GM18508 (cell line): ENCODE data around the gene ROBO3.

Source experiments
- ATAC-seq: cut with Tn5 transposase; IDR thresholded peaks from one replicate; pipeline ENCODE4 v1.9.1; 2021; ENCODE audit warnings: moderate number of reproducible peaks; ENCODE audit not compliant: insufficient read depth, unreplicated experiment

Gene ROBO3

DNA sequence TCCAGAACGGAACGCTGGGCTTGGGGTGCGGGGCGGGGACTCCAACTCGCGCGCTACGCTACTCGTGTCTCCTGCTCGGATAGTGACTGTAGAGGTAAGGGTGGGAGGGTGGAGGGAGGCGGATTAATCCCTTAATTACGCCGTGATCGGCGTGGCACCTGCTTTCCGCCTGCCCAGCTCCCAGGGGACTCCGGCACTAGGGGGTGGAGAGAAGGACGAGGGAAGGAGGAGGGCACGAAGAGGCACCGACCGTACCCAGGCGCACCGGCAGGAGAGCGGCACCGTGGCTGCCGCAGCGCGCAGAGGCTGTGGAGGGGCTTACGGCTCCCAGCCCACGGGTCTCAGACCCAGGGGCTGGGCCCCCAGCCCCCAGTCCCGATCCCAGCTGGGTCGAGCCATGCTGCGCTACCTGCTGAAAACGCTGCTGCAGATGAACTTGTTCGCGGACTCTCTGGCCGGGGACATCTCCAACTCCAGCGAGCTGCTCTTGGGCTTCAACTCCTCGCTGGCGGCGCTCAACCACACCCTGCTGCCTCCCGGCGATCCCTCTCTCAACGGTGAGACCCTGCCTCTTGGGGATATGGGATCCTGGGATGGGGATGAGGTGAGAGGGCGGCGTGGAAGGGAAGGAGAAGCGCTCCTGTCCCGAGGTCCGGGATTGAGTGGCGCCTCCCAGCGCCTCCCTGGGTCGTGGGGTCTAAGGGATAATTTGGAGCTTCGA lies at the start of gene ROBO3:
Gene ROBO3, plus strand, starts transcription at position 252 of the 721 bp plus-strand sequence. Its CDS starts 146 bp downstream, at position 398.
- ATAC-seq, result no peak

- no peak for ATAC-seq
These were observed 48.2 kb upstream of the ROBO3 start for GRCh38 chr11:124817036-124817435.

DNA sequence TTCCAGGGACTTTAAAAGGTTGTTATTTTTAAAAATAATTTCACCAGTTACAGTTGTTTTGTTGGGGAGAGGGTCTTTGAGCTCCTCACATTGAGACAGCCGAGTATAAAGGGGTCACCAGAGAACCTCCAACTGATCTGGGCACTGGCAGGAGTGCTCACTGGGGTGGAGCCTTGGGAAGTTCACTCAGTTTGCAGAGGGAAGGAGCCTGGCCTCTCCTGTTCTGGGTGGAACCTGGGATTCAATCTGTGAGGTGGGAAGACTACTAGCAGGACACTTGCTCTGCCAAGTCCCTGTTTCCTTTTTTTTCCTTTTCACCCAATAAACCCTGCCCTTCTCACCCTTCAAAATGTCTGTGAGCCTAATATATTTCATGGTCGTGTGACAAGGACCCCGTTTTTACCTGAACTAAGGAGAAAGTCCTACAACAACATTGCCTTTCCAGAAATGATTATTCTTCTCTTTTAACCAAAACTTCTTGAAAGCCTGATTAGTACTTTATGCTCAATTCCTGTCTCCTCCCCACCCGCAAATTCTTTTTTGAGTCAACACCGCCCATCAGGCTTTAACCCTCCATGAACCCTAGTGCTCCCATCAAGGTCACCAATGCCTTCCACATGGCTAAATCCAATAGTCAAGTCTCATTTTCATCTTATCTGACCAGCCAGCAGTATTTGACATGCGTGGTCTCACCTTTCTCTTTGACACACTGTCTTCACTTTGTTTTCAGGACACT lies 43.1 kb upstream of the ROBO3 start:
- no peak for ATAC-seq

DNA sequence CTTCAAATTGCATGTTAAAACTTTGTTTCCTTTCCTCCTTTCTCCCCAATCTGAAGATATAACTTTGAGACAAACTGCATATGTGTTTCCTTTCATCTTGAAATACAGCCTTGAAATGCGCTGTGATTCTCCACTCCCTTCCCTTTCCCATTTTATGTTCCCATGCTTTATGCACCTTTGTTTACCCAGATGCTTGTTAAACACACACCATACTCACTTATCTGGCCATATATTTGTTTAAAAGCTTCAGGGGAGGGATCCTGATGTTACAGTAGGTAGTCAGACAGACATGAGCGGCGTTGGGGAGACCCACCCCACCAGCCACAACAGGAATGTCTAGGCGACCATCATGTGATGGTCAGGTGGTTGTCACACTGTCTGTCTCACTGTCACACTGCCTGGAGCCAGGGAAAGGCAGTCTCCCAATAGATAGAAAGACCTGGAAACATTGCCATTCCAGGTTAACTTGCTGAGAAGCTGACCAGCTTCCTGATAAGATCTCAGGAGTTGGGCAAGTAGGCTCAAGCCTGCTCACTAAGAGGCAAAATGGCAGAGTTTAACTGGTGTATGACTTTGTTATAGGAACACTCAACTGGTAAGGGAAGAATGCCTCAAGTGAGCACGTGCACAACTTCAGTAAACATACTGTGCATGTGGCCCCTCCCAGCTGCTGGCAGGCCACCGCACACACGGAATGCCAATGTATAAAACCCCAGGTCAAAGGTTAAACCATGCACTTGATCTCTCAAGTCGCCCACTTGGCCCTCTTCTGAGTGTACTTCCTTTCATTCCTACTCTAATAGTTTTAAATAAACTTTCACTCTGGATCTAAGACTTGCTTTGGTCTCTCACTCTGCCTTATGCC lies 41.5 kb upstream of the ROBO3 start:
- no peak for ATAC-seq

DNA sequence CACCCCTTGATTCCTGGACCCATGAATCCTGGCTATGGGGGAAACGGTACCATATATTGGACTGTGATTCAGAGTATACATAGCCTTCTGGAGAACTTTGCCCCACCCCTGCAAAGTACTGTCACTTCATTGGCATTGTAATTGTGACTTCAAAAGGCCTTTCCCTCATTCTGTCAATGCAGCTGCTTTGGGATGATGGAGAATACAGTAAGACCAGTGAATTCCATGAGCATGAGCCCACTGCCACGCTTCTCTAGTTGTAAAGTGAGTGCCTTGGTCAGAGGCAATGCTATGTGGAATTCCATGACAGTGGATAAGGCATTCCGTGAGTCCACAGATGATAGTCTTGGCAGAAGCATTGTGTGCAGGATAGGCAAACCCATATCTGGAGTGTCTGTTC lies 39.4 kb upstream of the ROBO3 start:
- no peak for ATAC-seq

- no peak for ATAC-seq
These were observed 35.2 kb upstream of the ROBO3 start for GRCh38 chr11:124829986-124830385.

- ATAC-seq, result no peak
These were observed 34.5 kb upstream of the ROBO3 start for GRCh38 chr11:124830749-124831148.

DNA sequence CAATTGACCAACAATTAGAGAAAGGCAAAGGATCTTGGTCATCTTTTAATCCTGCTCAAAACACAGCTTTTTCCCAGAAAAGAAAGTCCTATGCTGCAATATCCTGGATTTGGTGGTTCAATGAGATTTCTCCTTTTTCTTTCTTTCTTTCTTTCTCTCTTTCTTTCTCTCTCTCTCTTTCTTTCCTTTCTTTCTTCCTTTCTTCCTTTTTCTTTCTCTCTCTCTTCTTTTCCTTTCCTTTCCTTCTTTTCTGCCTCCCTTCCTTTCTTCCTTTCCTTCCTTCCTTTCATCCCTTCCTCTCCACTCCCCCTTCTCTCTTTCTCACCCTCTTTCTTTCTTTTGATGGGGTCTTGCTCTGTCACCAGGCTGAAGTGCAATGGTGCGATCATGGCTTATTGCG lies 33.3 kb upstream of the ROBO3 start:
- ATAC-seq, result no peak

DNA sequence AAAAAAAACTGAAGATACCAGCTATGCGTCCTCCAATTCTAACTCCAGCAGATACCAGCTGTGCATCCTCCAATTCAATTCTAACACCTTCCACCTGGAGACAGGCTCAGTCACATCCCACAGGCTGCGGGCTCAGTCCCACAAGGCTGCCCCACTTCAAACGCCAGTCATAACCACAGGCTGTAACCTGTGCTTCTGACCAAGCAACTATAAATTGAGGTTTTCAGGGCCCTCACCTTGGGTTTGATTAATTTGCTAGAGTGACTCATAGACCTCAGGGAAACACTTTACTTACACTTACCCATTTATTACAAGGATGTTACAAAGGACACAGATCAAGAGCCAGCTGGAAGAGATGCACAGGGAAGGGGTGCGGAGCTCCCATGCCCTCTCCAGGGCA lies 32.7 kb upstream of the ROBO3 start:
- ATAC-seq, result no peak

DNA sequence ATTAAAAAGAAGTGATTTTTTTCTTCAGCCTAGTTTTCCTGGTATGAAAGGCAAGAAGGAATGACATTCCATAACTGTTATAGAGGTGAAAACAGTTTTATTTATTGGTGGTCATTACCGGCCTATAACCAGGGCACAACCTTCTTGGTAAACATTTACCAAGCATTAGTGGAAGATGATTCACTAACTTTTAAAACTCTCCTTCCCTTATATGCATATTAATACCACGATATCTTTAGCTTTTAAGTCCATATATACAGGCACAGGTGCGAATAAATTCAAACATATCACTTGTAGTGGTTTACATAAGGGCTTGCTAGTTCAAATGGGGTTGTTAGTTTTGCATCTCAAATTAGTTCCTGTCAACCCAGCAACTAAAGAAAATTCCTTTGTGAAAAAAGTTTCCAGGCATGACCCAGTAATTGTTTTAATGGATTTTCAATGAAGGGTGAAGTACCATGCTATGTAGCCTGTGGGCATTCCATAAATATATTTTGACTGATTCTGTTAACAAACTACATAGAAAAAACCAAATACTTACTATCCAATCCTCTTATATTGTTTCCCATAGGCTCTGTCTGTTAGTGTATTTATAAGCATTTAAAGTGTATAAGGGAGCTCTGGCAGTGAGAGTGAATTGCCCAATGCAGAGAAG lies 30.6 kb upstream of the ROBO3 start:
- ATAC-seq, result no peak

DNA sequence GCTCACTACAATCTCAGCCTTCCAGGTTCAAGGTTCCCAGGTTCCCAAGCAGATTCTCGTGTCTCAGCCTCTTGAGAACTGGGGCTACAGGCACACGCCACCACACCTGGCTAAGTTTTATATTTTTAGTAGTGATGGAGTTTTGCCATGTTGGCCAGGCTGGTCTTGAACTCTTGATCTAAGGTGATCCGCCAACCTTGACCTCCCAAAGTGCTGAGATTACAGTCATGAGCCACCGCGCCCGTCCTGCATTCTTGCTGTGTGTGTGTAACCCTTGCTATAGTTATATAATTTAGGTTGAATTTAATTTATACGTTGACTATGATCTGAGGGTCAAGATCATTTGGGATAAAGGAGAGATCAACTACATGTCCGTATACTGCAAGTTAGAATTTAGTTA lies 29.3 kb upstream of the ROBO3 start:
- no peak for ATAC-seq

DNA sequence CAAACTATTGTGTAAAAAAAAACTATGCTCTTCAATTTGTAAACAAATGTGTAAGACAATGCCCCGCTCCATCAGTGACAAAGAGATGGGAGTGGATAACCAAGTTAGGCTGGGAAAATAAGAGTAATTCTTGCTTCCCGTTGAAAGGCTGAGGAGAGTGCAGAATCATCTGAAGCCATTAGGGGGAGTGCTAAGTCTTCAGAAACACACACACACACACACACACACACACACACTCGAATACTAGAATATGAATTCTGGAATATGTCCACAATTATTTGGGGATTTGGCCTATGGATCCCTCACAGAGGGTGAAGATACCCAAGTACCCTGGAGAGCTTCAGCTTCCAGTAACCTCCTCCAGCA lies 27.8 kb upstream of the ROBO3 start:
- ATAC-seq, result no peak

DNA sequence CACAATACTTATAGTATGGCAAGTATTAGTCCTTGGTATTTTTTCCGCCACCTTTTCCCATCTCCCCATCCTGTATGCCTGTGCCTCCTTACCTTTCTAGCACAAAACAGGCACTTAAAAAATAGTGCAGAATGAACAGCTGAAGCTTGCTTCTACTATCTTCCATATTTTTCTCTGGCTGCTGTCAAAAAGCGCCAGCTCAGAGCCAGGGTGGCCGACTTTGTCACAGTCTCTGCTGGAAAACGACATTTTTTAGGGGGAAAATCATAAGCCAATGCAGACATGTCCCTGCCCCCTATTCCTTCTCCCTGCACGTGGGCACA lies 26.5 kb upstream of the ROBO3 start:
- ATAC-seq, result no peak

- no peak for ATAC-seq
These were observed 25.9 kb upstream of the ROBO3 start for GRCh38 chr11:124839128-124839971.

DNA sequence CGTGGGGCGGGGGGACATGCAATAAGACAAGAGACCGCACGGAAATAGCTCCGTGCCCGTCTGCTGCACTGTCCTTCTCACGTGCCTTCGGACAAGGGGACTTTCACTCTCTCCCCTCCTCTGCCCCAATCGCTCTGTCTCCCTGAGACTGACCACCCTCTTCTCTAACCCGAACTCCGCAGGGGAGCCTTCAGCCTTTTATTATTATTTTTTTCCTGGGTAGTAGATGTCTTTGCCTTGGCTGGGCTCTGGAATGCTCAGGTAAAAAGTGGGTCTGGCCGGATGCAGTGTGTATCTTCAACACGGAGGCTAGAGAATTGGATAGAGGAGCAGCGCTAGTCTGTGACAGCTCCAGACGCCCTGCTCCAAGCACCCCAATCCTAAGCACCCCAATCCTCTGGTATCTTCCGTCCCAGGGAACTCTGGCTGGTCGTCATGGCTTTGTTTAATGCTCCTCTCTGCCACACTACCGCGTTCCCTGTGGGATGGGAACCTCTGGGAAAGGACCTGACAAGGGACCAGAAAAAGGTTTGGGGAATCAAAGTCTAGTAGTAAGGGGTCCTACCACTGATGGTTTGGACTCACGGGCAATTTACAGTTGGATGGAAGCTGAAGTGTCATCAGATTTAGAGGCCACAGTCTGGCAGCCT lies 25.1 kb upstream of the ROBO3 start:
- no peak for ATAC-seq

DNA sequence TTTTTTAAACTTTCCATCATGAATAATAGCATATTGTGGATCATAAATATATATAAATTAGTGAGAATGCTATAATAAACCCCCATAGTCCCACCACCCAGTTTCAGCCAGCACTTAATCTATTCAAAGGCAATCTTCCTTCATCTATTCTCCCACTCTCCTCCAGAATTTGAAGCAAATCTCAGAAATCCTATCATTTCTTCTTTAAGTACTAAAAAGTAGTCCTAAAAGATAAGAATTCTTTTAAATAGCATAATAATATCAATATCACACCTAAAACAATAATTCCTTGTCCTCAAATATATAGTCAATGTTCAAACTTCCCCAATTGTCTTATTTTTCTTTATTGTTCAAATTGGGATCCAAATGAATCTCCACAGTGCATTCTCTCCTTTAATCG lies 24.6 kb upstream of the ROBO3 start:
- ATAC-seq, result no peak

- ATAC-seq, result no peak
These were observed 24.0 kb upstream of the ROBO3 start for GRCh38 chr11:124841201-124841600.

- no peak for ATAC-seq
These were observed 23.4 kb upstream of the ROBO3 start for GRCh38 chr11:124841840-124842239.

GRCh38 chr11:124842305-124842704 lies 22.9 kb upstream of the ROBO3 start:
- no peak for ATAC-seq

GRCh38 chr11:124843616-124843910 lies 21.7 kb upstream of the ROBO3 start:
- no peak for ATAC-seq
